Gastrocnemius medialis (tissue), 4 donors: Measurements from ENCODE around the gene NEMF.

Experiments
- CTCF ChIP-seq, 5 experiments: fragments of 450-650 bp in 3 of 5; fragments of 200-600 bp in 2 of 5; sonication (generic) in 2 of 5; IDR thresholded peaks in 4 of 5; conservative IDR thresholded peaks in 1 of 5; 1 replicate in 4 of 5; 2 replicates in 1 of 5; pipeline ENCODE4 v1.5.1; 2016 to 2019; ENCODE audit warnings: antibody characterized with exemption in 5 of 5, mild to moderate bottlenecking in 3 of 5, moderate library complexity in 3 of 5
- POLR2A ChIP-seq, 2 donors: fragments of 450-650 bp; IDR thresholded peaks; one replicate each; pipeline ENCODE4 v1.6.1; 2017; ENCODE audit warnings: antibody characterized with exemption in 2 of 2, mild to moderate bottlenecking in 2 of 2, moderate library complexity in 2 of 2

- TF ChIP-seq POLR2A (IDR thresholded peaks at IDR 0.05), result no peak
- no peak for TF ChIP-seq CTCF (IDR thresholded peaks at IDR 0.05 in 4 of 5, conservative IDR thresholded peaks at IDR 0.05 in 1 of 5)
Measured at GRCh38 chr14:49796025-49796424, 56.6 kb downstream of the NEMF start.
